CD14-positive monocyte (primary cell): Measurements from ENCODE around the gene ZNF527. TPM values are rescaled to one million over a fixed set of nuclear protein-coding genes. Genes with fewer than 3 reads are reported as not detected.

Experiments used
- DNase-seq, 3 donors: peaks; one replicate each; pipeline ENCODE4 v3.0.0-alpha.2; 2011 to 2022
- H2AFZ ChIP-seq: 2 replicates; pipeline ENCODE4 v1.6.0; 2012; ENCODE audit warnings: mild to moderate bottlenecking, low read depth, low read length, inconsistent platforms; ENCODE audit not compliant: insufficient read depth, poor library complexity, severe bottlenecking
- H3K27ac ChIP-seq, 2 donors: 1 replicate in 1 of 2; 2 replicates in 1 of 2; pipeline ENCODE4 v1.5.1; 2012 to 2013; ENCODE audit warnings: low read length in 2 of 2, control low read depth in 1 of 2, inconsistent platforms in 1 of 2, low read depth in 1 of 2, mild to moderate bottlenecking in 1 of 2
- H3K27me3 ChIP-seq, 2 donors: one replicate each; pipeline versions ENCODE4 v1.6.0 to v1.6.1; 2011 to 2013; ENCODE audit warnings: low read length in 2 of 2; ENCODE audit not compliant: control insufficient read depth in 2 of 2, insufficient read depth in 2 of 2
- H3K36me3 ChIP-seq, 2 donors: replicated peaks in 1 of 2; 1 replicate in 1 of 2; 2 replicates in 1 of 2; pipeline versions ENCODE4 v1.5.1 to v1.6.1; 2012 to 2013; ENCODE audit warnings: low read length in 2 of 2, control low read depth in 1 of 2, inconsistent platforms in 1 of 2, mild to moderate bottlenecking in 1 of 2; ENCODE audit not compliant: insufficient read depth in 2 of 2, control insufficient read depth in 1 of 2
- H3K4me1 ChIP-seq, 2 donors: 1 replicate in 1 of 2; 2 replicates in 1 of 2; pipeline versions ENCODE4 v1.5.1 to v1.6.1; 2012 to 2013; ENCODE audit warnings: low read length in 2 of 2, control low read depth in 1 of 2, inconsistent platforms in 1 of 2, mild to moderate bottlenecking in 1 of 2, moderate library complexity in 1 of 2; ENCODE audit not compliant: insufficient read depth in 2 of 2, control insufficient read depth in 1 of 2
- H3K4me2 ChIP-seq: replicated peaks from 2 replicates; pipeline ENCODE3; 2012; ENCODE audit warnings: low read length, moderate library complexity, mild to moderate bottlenecking; ENCODE audit not compliant: poor library complexity, severe bottlenecking; ENCODE audit errors: extremely low read depth
- H3K4me3 ChIP-seq, 3 experiments: fragments of 200-600 bp in 1 of 3; sonication (generic) in 1 of 3; replicated peaks in 1 of 3; 1 replicate in 2 of 3; 2 replicates in 1 of 3; pipeline ENCODE4 v1.5.1; 2011 to 2013; ENCODE audit warnings: low read length in 3 of 3, mild to moderate bottlenecking in 3 of 3, control low read depth in 2 of 3, low read depth in 2 of 3, inconsistent platforms in 1 of 3, moderate library complexity in 1 of 3
- H3K79me2 ChIP-seq: 2 replicates; pipeline ENCODE4 v1.6.0; 2012; ENCODE audit warnings: mild to moderate bottlenecking, control low read depth, inconsistent platforms, low read length, moderate library complexity; ENCODE audit not compliant: insufficient read depth
- H3K9ac ChIP-seq: 2 replicates; pipeline ENCODE4 v1.6.0; 2017; ENCODE audit warnings: low read length, mild to moderate bottlenecking; ENCODE audit not compliant: insufficient read depth, poor library complexity, severe bottlenecking
- H3K9me3 ChIP-seq, 2 donors: replicated peaks in 1 of 2; 1 replicate in 1 of 2; 2 replicates in 1 of 2; pipeline versions ENCODE4 v1.5.1 to v1.6.1; 2012 to 2013; ENCODE audit warnings: low read length in 2 of 2, control low read depth in 1 of 2; ENCODE audit not compliant: control insufficient read depth in 1 of 2, insufficient read depth in 1 of 2
- H4K20me1 ChIP-seq: 2 replicates; pipeline ENCODE4 v1.6.0; 2012; ENCODE audit warnings: mild to moderate bottlenecking, low read length, control low read depth, moderate library complexity; ENCODE audit not compliant: insufficient read depth
- H3K27ac Mint-ChIP-seq, 7 donors: one replicate each; pipeline ENCODE4 v1.8.0; 2020; ENCODE audit warnings: mild to moderate bottlenecking in 7 of 7, mixed read lengths in 7 of 7, moderate library complexity in 6 of 7, inconsistent platforms in 2 of 7
- H3K27me3 Mint-ChIP-seq, 3 donors: one replicate each; pipeline ENCODE4 v1.8.0; 2021 to 2022; ENCODE audit warnings: low read depth in 3 of 3, mild to moderate bottlenecking in 3 of 3, mixed read lengths in 3 of 3, moderate library complexity in 3 of 3, inconsistent platforms in 1 of 3
- H3K36me3 Mint-ChIP-seq, 2 donors: one replicate each; pipeline ENCODE4 v1.8.0; 2020; ENCODE audit warnings: mixed read lengths in 2 of 2, inconsistent platforms in 1 of 2, mild to moderate bottlenecking in 1 of 2
- H3K4me1 Mint-ChIP-seq: one replicate; pipeline ENCODE4 v1.8.0; 2020; ENCODE audit warnings: mild to moderate bottlenecking, mixed read lengths
- H3K4me3 Mint-ChIP-seq, 2 donors: one replicate each; pipeline ENCODE4 v1.8.0; 2020; ENCODE audit warnings: mild to moderate bottlenecking in 2 of 2, mixed read lengths in 2 of 2, moderate library complexity in 1 of 2
- H3K9me3 Mint-ChIP-seq, 7 donors: one replicate each; pipeline ENCODE4 v1.8.0; 2020 to 2022; ENCODE audit warnings: mixed read lengths in 7 of 7, mild to moderate bottlenecking in 6 of 7, moderate library complexity in 6 of 7, inconsistent platforms in 2 of 7
- WGBS: methylation state at CpG from one replicate; pipeline ENCODE4 v1.1.5; 2013; ENCODE audit warnings: missing lambda C conversion rate; ENCODE audit not compliant: insufficient coverage; 5-methylcytosine and 5-hydroxymethylcytosine counted together
- intact Hi-C, 2 donors: fragments of 100-400 bp; cut with micrococcal nuclease; formaldehyde crosslinking; loops; one replicate each; pipeline versions ENCODE4 v1.15.0 to v1.15.1; 2023
- polyA plus RNA-seq, 3 donors: library from polyadenylated mRNA; depleted of rRNA in 1 of 3; unstranded in 2 of 3; stranded (reverse) in 1 of 3; fragments of 300-500 nt in 2 of 3; fragments of >200 nt in 1 of 3; fragmentation: Illumina TruSeq in 2 of 3; gene quantifications; 1 replicate in 2 of 3; 2 replicates in 1 of 3; pipeline ENCODE4 v1.2.3, GENCODE V29; 2012 to 2021
- TF ChIP-seq, protein P1 (sequence below): fragments of 200-600 bp; IDR thresholded peaks from one replicate; pipeline ENCODE4 v1.8.0; 2022; ENCODE audit warnings: antibody characterized with exemption, mild to moderate bottlenecking

Gene ZNF527
- polyA plus RNA-seq, 3 donors, result 0.83 to 1.6 (median 1.3) TPM

DNA sequence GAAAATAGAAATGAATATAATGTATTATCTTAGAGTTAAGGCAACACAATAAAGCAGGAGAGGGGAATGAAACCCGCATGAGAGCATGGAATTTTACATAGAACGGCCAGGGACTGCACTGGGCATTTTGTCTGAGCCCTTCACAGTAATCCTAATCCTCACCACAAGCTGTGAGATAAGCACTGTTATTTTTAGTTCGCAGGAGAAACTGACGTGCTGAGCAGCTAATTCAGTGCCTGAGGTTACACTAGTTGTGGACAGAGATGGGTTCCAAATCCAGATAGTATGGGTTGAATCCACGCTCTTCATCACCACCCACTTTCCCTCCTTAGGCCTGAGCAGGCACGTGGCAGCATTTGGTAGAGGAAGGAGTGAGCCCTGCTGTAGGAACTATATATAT, 24.8 kb upstream of the ZNF527 start:
- no peaks in the 10 kb centered on the region for H3K4me1 Mint-ChIP-seq
- DNase-seq, result no peak
- Histone ChIP-seq H3K4me2 (no peak overlapping the region), H3K36me3 (peaks cover 18 to 69% of the 10 kb centered on the region in 2 donors), H3K79me2 (no peaks in the 10 kb centered on the region), H3K9ac (no peak overlapping the region), H3K27me3 (no peaks in the 10 kb centered on the region), H3K27ac (no peak overlapping the region), H3K4me3 (no peak overlapping the region), H3K9me3 (peaks cover 60 to 71% of the 10 kb centered on the region in 2 donors), H2AFZ (no peak overlapping the region), H3K4me1 (no peaks in the 10 kb centered on the region), H4K20me1 (no peaks in the 10 kb centered on the region)
- H3K36me3 Mint-ChIP-seq, result peaks cover 50 to 77% of the 10 kb centered on the region in 2 donors
- no CpG with 5 or more reads among the region's 6 CpGs for WGBS
- H3K4me3 Mint-ChIP-seq, result no peak overlapping the region
- H3K27ac Mint-ChIP-seq, result no peak overlapping the region
- intact Hi-C loops, result no loop called here
- TF ChIP-seq, protein P1, sequence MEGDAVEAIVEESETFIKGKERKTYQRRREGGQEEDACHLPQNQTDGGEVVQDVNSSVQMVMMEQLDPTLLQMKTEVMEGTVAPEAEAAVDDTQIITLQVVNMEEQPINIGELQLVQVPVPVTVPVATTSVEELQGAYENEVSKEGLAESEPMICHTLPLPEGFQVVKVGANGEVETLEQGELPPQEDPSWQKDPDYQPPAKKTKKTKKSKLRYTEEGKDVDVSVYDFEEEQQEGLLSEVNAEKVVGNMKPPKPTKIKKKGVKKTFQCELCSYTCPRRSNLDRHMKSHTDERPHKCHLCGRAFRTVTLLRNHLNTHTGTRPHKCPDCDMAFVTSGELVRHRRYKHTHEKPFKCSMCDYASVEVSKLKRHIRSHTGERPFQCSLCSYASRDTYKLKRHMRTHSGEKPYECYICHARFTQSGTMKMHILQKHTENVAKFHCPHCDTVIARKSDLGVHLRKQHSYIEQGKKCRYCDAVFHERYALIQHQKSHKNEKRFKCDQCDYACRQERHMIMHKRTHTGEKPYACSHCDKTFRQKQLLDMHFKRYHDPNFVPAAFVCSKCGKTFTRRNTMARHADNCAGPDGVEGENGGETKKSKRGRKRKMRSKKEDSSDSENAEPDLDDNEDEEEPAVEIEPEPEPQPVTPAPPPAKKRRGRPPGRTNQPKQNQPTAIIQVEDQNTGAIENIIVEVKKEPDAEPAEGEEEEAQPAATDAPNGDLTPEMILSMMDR, result no peak
- peaks cover 0 to 2% (median 0%) of the 10 kb centered on the region in 3 donors for H3K27me3 Mint-ChIP-seq
- H3K9me3 Mint-ChIP-seq, result peaks cover 29 to 75% (median 53%) of the 10 kb centered on the region in 7 donors

DNA sequence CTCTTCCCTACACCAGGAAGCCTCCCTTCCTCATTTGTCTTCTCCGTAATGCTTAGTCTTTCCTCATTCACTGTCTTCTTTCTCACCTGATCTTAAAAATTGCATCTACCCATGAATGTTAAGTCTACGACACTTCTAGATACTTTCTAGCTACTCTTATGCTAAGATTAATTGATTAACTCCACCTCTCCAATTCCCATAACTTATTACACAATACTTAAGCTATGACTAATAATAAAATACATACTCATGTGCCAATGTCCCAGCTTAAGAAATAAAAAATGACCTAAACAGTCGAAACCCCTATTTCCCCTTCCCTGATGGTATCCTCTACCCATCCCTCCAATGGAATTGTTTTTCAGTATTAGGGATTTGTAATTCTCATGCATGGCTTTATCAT, 22.8 kb upstream of the ZNF527 start:
- no peaks in the 10 kb centered on the region for H3K27me3 ChIP-seq
- H3K9ac ChIP-seq, result no peak overlapping the region
- peaks cover 18 to 88% of the 10 kb centered on the region in 2 donors for H3K36me3 ChIP-seq
- intact Hi-C loops, result no loop called here
- Mint-ChIP-seq H3K27me3 (peaks cover 0 to 2% (median 0%) of the 10 kb centered on the region in 3 donors), H3K36me3 (peaks cover 59 to 85% of the 10 kb centered on the region in 2 donors), H3K9me3 (peaks cover 18 to 72% (median 53%) of the 10 kb centered on the region in 7 donors), H3K4me3 (no peak overlapping the region), H3K4me1 (no peaks in the 10 kb centered on the region), H3K27ac (no peak overlapping the region)
- WGBS, result 86% methylated on average over 1 of the region's 3 CpGs
- H3K9me3 ChIP-seq, result peaks cover 52 to 67% of the 10 kb centered on the region in 2 donors
- no peak overlapping the region for H3K4me3 ChIP-seq
- no peak overlapping the region for H3K4me2 ChIP-seq
- H3K4me1 ChIP-seq, result no peaks in the 10 kb centered on the region
- TF ChIP-seq, protein P1, result no peak
- H3K27ac ChIP-seq, result no peak overlapping the region
- H3K79me2 ChIP-seq, result no peaks in the 10 kb centered on the region
- DNase-seq, result no peak
- H4K20me1 ChIP-seq, result no peaks in the 10 kb centered on the region
- no peak overlapping the region for H2AFZ ChIP-seq
